CD4-positive, alpha-beta T cell (primary cell): ENCODE results near the gene CCL11. TPM values are rescaled to one million over a fixed set of nuclear protein-coding genes. Genes with fewer than 3 reads are reported as not detected.

Source experiments
- ATAC-seq: fragments of 200-7000 bp; cut with Tn5 transposase; one replicate; pipeline ENCODE4 v1.10.0; 2022; ENCODE audit warnings: mild to moderate bottlenecking; ENCODE audit not compliant: poor library complexity
- CTCF ChIA-PET: fragments of 350-600 bp; sonication (Branson Sonifier 250); formaldehyde crosslinking; loops from one replicate; lab custom pipeline; 2021; ENCODE audit warnings: antibody characterized with exemption, inconsistent platforms; lab: Charles Lee
- POLR2A ChIA-PET: fragments of 350-600 bp; sonication (Branson Sonifier 250); formaldehyde crosslinking; loops from one replicate; lab custom pipeline; 2021; ENCODE audit warnings: antibody characterized with exemption, inconsistent platforms; lab: Charles Lee
- DNase-seq, 14 experiments: peaks; one replicate each; pipeline ENCODE4 v3.0.0-alpha.2; 2013 to 2020; ENCODE audit warnings: mixed read lengths in 2 of 14
- H3K27ac ChIP-seq, 2 donors: one replicate each; pipeline versions ENCODE4 v1.5.1 to v1.7.0; 2013; ENCODE audit warnings: low read length in 2 of 2, low read depth in 1 of 2, mild to moderate bottlenecking in 1 of 2
- H3K27me3 ChIP-seq, 2 experiments: 1 replicate in 1 of 2; 2 replicates in 1 of 2; pipeline versions ENCODE4 v1.6.1 to v1.7.0; 2013; ENCODE audit warnings: low read length in 2 of 2, control low read depth in 1 of 2, mild to moderate bottlenecking in 1 of 2, moderate library complexity in 1 of 2; ENCODE audit not compliant: insufficient read depth in 2 of 2, control insufficient read depth in 1 of 2
- H3K36me3 ChIP-seq: one replicate; pipeline ENCODE4 v1.6.1; 2013; ENCODE audit warnings: low read length, control low read depth; ENCODE audit not compliant: insufficient read depth
- H3K4me1 ChIP-seq: one replicate; pipeline ENCODE4 v1.6.1; 2013; ENCODE audit warnings: low read length, control low read depth; ENCODE audit not compliant: insufficient read depth
- H3K4me3 ChIP-seq: one replicate; pipeline ENCODE4 v1.5.1; 2013; ENCODE audit warnings: mild to moderate bottlenecking, low read length, moderate library complexity
- H3K9me3 ChIP-seq, 2 experiments: 1 replicate in 1 of 2; 2 replicates in 1 of 2; pipeline versions ENCODE4 v1.6.1 to v1.7.0; 2013; ENCODE audit warnings: low read length in 2 of 2, mild to moderate bottlenecking in 2 of 2, control low read depth in 1 of 2, moderate library complexity in 1 of 2; ENCODE audit not compliant: control insufficient read depth in 1 of 2, insufficient read depth in 1 of 2
- H3K27ac Mint-ChIP-seq: one replicate; pipeline ENCODE4 v1.8.0; 2020; ENCODE audit warnings: mixed read lengths
- H3K27me3 Mint-ChIP-seq: one replicate; pipeline ENCODE4 v1.8.0; 2021; ENCODE audit warnings: mixed read lengths
- H3K36me3 Mint-ChIP-seq: one replicate; pipeline ENCODE4 v1.8.0; 2021; ENCODE audit warnings: low read depth, mixed read lengths
- H3K4me1 Mint-ChIP-seq: one replicate; pipeline ENCODE4 v1.8.0; 2021; ENCODE audit warnings: low read depth, mixed read lengths
- H3K4me3 Mint-ChIP-seq: one replicate; pipeline ENCODE4 v1.8.0; 2020; ENCODE audit warnings: mild to moderate bottlenecking, mixed read lengths
- H3K9me3 Mint-ChIP-seq: one replicate; pipeline ENCODE4 v1.8.0; 2020; ENCODE audit warnings: mixed read lengths
- intact Hi-C, 2 experiments: fragments of 100-400 bp; cut with DNase I in 1 of 2; cut with micrococcal nuclease in 1 of 2; formaldehyde crosslinking; loops; one replicate each; pipeline versions ENCODE4 v1.15.1 to v1.9.0; 2023 to 2025; cut with DNase I, micrococcal nuclease
- total RNA-seq, 174 experiments: library from RNA in 2 of 174; stranded (reverse) in 2 of 174; gene quantifications; one replicate each; pipeline ENCODE4 v1.2.3 and lab custom pipeline; 2021 to 2026
- TF ChIP-seq, protein P1 (sequence below): fragments of 200-600 bp; IDR thresholded peaks from one replicate; pipeline ENCODE4 v1.8.0; 2022; ENCODE audit warnings: antibody characterized with exemption, mild to moderate bottlenecking

Gene CCL11
- total RNA-seq, 2 experiments from 2014 or later, result not detected

DNA sequence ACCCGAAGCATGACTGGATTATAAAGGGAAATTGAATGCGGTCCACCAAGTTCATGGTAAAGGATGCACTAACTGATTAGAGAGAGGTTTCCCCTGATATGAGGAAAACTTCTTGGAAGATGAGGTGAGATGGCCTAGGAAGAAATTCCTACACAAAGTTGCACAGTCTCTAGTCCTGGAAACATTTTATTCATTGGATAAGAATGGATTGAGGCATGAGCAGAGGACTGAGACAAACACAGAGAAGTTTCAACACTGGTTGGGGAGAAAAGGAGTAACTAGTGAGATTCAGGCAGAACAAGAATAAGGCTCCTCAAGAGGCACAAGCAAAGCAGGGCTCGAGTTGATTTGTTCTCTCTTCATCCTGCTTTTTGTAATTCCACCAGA lies 32.4 kb upstream of the CCL11 start:
- DNase-seq, result no peak
- Mint-ChIP-seq H3K4me1 (no peaks in the 10 kb centered on the region), H3K9me3 (no peaks in the 10 kb centered on the region), H3K27ac (no peak overlapping the region), H3K27me3 (peaks cover 54% of the 10 kb centered on the region), H3K4me3 (no peak overlapping the region), H3K36me3 (no peaks in the 10 kb centered on the region)
- no peaks in the 10 kb centered on the region for H3K9me3 ChIP-seq
- peaks cover 11 to 39% of the 10 kb centered on the region in 2 experiments for H3K27me3 ChIP-seq
- intact Hi-C loops, result no loop called here
- TF ChIP-seq, protein P1, sequence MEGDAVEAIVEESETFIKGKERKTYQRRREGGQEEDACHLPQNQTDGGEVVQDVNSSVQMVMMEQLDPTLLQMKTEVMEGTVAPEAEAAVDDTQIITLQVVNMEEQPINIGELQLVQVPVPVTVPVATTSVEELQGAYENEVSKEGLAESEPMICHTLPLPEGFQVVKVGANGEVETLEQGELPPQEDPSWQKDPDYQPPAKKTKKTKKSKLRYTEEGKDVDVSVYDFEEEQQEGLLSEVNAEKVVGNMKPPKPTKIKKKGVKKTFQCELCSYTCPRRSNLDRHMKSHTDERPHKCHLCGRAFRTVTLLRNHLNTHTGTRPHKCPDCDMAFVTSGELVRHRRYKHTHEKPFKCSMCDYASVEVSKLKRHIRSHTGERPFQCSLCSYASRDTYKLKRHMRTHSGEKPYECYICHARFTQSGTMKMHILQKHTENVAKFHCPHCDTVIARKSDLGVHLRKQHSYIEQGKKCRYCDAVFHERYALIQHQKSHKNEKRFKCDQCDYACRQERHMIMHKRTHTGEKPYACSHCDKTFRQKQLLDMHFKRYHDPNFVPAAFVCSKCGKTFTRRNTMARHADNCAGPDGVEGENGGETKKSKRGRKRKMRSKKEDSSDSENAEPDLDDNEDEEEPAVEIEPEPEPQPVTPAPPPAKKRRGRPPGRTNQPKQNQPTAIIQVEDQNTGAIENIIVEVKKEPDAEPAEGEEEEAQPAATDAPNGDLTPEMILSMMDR, result no peak
- no peaks in the 10 kb centered on the region for H3K36me3 ChIP-seq
- ATAC-seq, result no peak
- H3K27ac ChIP-seq, result no peak overlapping the region
- ChIA-PET CTCF (no interaction called here), POLR2A (no interaction called here)
- no peak overlapping the region for H3K4me3 ChIP-seq
- no peaks in the 10 kb centered on the region for H3K4me1 ChIP-seq

GRCh38 chr17:34254146-34254545 lies 31.4 kb upstream of the CCL11 start:
- H3K4me3 ChIP-seq, result no peak overlapping the region
- CTCF ChIA-PET, result no interaction called here
- Mint-ChIP-seq H3K36me3 (no peaks in the 10 kb centered on the region), H3K9me3 (no peaks in the 10 kb centered on the region), H3K4me3 (no peak overlapping the region), H3K27me3 (peaks cover 59% of the 10 kb centered on the region), H3K4me1 (no peaks in the 10 kb centered on the region), H3K27ac (no peak overlapping the region)
- TF ChIP-seq, protein P1, result no peak
- H3K27me3 ChIP-seq, result peaks cover 13 to 39% of the 10 kb centered on the region in 2 experiments
- POLR2A ChIA-PET, result no interaction called here
- H3K4me1 ChIP-seq, result no peaks in the 10 kb centered on the region
- H3K27ac ChIP-seq, result no peak overlapping the region
- intact Hi-C loops, result no loop called here
- DNase-seq (no peak), ATAC-seq (no peak)
- H3K9me3 ChIP-seq, result no peaks in the 10 kb centered on the region
- no peaks in the 10 kb centered on the region for H3K36me3 ChIP-seq

DNA sequence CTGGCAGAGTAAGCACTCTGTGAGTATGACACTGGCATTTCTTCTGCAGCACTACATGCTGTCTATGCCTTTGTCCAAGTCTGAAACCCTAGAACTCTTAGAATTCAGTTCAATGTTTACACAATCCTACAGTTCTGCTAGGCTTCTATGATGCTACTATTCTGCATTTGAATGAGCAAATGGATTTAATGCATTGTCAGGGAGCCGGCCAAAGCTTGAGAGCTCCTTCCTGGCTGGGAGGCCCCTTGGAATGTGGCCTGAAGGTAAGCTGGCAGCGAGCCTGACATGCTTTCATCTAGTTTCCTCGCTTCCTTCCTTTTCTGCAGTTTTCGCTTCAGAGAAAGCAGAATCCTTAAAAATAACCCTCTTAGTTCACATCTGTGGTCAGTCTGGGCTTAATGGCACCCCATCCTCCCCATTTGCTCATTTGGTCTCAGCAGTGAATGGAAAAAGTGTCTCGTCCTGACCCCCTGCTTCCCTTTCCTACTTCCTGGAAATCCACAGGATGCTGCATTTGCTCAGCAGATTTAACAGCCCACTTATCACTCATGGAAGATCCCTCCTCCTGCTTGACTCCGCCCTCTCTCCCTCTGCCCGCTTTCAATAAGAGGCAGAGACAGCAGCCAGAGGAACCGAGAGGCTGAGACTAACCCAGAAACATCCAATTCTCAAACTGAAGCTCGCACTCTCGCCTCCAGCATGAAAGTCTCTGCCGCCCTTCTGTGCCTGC lies 30.7 kb upstream of the CCL11 start, which contains the start of gene CCL2:
TSS of gene CCL2 (plus strand) at position 635 of the 730 bp plus-strand sequence. CDS start at position 700, 65 bp downstream.
- no peak within 1 kb of the TSS for H3K4me3 ChIP-seq
- H3K27me3 ChIP-seq, result peaks cover 13 to 39% of the 10 kb centered on the region in 2 experiments
- DNase-seq, result no peak
- no peak within 1 kb of the TSS for H3K4me3 Mint-ChIP-seq
- H3K36me3 Mint-ChIP-seq, result no peaks in the 10 kb centered on the region
- H3K27ac ChIP-seq, result no peak within 1 kb of the TSS
- no peaks in the 10 kb centered on the region for H3K4me1 Mint-ChIP-seq
- TF ChIP-seq, protein P1, result no peak
- H3K9me3 ChIP-seq, result no peaks in the 10 kb centered on the region
- H3K9me3 Mint-ChIP-seq, result no peaks in the 10 kb centered on the region
- H3K27ac Mint-ChIP-seq, result no peak within 1 kb of the TSS
- no peaks in the 10 kb centered on the region for H3K4me1 ChIP-seq
- POLR2A ChIA-PET, result no interaction called here
- H3K36me3 ChIP-seq, result no peaks in the 10 kb centered on the region
- H3K27me3 Mint-ChIP-seq, result peaks cover 59% of the 10 kb centered on the region
- intact Hi-C loops, result no loop called here
- no peak for ATAC-seq
- CTCF ChIA-PET, result no interaction called here
